NCI-H1417 treated with DMSO at 0.1 percent for 48 hours (cell line): Measurements from ENCODE around the gene CCR5.
"Not testable (repeated sequence)": the region's sequence is repeated elsewhere in the genome, so short reads cannot be mapped to it uniquely, and the experiment has no call there.

Source experiments
- DNase-seq: peaks from one replicate; lab custom pipeline; 2025; lab: John Stamatoyannopoulos, UW

CCR5 gene

DNA sequence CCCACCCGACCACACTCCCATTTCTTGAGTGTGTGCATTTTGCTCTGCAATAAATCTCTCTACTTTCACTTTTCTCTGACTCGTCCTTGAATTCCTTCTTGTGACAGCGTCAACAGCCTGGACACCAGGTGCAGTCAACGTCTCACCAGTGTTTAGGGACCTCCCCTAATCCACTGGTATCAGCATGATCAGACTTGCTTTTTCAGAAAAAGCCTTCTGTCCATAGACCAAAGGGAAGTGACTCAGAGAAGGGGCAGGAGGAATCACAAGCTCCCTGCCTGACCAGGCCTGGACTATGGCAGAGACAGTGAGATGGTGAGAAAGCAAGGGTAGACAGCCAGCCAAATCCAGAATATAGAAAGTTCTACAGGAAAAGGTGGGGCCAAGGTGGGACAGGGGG lies 15.5 kb downstream of the CCR5 start:
- DNase-seq = no peak

DNA sequence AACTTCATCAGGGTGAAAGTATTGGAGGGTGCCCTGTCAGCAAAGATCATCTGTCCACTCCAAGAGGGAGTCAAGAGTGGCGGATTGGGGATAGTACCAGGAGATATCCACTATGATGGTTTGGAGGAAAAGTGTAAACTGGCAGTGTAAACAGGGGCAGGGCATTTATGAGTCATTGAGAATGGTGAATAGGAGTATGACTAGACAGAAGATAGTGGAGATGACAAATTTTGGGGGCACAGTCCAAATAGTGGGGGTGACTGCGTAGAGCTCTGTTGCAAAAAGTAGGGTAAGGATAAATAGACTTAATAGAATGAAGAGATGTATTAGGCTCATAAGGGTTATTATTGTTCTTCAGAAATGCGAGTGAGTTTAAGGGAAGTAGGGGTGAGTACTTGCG lies 18.1 kb downstream of the CCR5 start:
- not testable (repeated sequence) for DNase-seq

DNA sequence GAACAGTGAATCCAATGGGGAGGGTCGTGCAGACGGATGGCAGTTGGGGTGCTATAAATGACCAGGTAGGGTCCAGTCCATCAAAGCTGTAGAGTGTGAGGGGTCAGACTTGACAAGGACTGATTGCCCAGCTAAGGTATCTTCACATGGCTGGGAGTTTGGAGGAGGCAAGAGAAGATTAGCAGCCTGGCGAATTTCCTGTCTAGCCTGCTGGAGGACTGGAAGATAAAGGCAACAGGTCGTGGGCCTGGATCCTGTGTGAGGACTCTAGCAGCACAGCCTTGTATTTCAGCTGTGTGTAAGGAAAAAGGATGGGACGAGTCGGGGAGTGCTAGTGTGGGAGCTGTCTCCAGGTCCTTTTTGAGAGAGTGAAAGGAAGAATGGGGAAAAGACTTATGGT lies 18.6 kb downstream of the CCR5 start:
- no peak for DNase-seq

DNA sequence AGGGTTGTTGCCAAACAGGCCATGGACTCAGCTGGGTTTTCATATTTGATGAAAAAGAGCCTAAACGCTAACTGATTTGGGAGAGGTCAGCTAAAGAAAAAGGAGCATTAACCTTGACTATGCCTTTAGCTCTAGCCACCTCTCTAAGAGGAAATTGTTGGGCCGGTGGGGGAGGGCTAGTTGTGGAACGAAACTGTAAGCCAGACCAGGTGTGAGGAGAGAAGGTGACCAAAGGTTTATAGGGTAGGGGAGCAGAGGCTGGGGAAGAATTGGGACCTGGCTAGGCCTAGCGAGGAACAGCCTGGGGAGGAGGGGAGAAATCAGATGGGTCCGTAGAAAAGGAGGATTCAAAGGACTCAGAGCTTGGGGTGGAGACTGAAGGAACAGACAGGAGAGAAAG lies 20.8 kb downstream of the CCR5 start:
- DNase-seq = not testable (repeated sequence)

DNA sequence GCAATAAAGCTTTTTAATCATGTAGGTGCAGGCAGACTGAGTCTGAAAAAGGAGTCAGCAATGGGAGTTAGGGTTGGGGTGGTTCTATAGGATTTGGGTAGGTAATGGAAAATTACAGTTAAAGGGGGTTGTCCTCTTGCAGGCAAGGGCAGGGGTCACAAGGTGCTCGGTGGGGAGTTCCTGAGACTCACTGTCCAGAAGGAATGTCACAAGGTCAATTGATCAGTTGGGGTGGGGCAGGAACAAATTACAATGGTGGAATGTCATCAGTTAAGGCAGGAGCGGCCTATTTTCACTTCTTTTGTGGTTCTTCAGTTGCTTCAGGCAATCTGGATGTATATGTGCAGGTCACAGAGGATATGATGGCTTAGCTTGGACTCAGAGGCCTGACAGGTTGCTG lies 22.3 kb downstream of the CCR5 start:
- no peak for DNase-seq

DNA sequence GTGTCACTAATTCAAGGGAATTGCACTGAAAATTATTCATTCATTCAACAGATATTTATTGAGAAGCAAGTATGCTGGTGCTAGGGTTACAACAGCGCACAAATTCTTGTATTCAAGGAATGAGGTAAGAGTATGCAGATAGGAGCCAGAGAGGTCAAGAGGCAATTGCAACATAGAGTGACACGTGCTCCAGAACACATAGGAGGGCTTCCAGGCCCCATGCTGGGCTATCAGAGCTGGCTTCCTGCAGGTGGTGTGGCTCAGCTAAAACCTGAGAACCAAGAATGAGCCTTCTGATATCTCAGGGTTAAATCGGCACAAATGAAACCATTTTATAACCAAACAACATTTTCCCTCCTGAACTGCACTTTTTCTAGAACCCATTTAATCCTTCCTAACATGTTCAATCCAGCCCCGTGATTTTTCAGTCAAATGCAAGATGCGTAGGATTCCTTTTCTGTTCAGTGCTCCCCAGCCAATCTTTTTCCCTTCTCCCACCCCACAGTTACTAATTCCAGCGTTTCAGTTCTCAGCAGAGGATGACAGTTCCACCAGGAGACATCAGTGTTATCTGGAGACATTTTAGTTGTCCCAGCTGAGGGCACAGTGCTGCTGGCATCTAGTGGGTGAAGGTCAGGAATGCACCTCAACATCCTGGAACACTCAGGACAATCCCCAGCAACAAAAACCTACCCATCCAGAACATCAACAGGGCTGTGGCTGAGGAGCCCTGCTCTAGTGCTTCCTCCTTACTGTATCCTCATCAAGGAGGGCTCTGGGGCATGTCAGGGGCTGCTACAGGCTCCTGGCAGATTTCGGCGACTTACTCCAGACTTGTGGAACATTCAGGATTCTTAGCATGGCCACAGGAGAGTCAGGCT lies 23.0 kb downstream of the CCR5 start:
- DNase-seq = no peak

DNA sequence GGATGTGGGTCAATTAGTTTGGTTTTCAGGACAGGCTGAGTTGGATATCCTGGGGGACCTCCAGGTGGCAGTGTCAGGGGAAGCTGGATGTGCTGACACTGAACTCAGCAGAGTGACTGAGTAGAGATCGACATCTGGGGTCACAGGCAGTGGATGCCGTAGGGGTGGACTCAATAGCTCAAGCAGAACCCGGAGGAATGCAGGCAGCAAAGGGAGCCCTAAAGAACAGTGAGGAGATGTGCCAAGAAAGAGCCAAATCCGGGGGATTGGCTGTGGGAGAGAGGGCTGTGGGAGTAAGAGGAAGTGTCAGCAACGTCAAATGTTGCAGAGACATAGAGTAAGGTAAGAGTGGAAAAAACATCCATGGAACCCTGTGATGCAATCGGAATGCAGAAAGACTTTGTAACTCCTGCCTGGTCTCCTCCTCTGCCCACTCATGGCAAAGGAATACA lies 24.5 kb downstream of the CCR5 start:
- DNase-seq = no peak

DNA sequence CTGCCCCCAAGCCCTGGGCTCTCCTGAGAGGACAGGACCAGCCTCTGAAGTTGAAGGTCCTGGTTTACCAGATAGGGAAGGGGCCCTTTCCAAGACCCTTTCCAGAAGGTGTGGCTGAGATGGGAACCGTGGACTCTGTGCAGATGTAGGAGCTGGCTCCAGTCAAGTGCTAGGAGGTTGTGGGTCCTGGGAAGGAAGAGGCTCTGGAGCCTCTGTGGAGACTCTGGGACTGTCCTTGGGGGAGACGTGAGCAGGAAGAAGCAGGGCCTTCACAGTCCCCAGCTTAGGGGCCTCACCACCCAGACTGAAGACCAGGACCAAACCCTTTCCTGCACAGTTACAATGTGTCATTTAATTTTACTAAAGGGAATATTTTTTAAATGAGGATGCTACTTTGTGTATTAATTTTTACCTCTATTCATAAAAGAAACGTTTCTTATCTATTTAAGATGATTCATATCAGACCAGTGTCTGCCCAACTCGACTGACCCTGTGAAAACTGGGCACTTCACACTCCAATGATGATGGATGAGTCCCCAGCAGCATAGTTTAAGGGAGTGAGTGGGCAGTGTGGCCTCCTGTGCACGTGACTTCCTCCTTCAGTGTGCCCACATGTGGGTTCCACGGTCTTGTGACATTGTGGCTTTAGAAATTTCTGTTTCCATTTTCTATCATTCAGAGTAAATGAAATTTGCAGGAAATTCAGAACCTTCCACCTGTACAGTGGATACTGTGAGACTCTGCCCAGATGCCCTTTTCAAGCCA lies 25.2 kb downstream of the CCR5 start:
- DNase-seq = no peak

DNA sequence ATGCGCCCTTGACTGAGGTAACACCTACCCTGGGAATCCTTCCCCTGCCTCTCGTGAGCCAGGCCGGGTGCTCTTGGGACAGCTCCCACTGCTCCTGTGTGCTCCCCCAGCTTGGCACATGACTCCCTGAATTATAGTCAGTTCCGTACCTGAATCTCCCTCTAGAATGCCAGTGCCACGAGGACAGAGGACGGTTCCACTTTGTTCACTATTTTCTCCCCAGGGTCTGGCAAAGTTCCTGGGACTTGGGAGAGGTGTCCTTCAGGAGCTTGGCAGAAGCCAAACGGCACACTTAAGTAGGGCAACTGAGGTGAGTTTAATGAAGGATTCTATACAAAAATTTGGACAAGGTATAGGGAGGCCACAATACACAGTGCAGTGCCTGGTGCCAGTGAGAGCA lies 26.4 kb downstream of the CCR5 start:
- DNase-seq = no peak

DNA sequence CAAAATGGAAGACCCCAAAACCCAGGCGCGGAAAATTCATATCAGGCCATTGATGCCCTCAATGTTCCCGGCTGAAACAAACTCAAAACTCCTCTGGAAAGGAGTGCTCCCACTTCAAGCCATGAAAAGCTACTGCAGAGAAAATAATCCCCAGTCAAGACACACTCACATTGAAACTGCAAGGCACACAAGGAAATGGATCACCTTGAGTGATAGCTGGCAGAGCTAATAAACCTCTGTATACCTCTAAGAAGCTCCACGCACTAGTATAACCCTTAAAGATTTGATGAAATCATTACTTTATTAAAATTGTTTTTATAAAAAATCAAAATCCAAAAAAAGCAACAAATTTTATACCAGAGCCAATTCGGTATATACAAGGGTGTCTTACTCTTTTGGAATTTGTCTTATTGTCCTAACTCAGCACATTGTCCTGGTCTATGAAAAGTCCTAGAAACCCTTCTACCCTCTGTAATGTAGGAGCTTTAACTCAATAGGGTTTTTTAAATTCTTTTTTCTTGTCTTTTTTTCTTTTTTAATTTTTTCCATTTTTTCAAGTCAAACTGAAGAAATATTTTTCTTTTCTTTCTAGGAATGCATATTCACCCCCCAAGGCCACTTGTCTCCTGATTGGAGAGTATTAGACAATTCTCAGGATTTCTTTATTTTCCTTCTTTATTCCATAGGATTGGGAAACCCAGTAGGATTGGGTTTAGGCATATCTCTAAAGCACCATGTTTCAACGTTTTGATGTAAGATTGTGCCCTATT lies 27.6 kb downstream of the CCR5 start:
- DNase-seq = no peak

DNA sequence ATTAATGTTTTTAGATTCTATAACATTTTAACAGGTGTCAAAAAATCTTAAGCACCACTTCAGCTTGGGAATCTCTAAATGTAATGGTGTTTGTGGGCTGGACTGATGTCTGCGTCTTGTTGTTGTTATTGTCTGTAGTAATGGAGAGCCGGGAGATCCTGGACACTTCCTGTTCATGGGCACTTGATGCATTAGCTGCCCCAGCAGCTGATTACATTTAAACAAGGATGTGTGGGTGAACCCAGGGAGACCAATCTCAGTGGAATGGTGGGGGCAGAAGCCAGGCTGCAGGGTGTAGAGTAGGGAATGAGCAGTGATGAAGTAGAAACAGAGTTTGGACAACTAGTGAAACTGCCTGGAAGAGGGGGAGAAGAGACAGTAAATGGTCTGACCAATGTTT lies 28.4 kb downstream of the CCR5 start:
- no peak for DNase-seq

DNA sequence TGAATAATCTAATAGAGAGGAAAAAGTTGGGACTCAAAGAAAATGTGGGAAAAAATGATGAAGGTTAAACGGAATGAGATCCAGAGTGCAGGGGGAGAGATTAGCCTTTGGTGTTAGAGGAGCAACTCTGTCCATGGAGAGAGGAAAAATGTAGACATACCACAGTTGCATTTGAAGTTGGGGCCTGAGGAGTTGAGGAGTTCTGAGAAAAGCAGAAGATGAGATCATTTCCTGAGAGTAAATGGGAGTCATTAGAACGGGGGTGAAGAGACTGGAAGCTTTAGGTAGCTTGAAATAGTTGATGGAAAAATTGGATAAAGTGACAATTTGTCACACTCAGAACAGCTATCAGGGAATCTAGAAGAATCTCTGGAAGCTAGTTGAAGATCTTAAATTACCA lies 28.8 kb downstream of the CCR5 start:
- no peak for DNase-seq

DNA sequence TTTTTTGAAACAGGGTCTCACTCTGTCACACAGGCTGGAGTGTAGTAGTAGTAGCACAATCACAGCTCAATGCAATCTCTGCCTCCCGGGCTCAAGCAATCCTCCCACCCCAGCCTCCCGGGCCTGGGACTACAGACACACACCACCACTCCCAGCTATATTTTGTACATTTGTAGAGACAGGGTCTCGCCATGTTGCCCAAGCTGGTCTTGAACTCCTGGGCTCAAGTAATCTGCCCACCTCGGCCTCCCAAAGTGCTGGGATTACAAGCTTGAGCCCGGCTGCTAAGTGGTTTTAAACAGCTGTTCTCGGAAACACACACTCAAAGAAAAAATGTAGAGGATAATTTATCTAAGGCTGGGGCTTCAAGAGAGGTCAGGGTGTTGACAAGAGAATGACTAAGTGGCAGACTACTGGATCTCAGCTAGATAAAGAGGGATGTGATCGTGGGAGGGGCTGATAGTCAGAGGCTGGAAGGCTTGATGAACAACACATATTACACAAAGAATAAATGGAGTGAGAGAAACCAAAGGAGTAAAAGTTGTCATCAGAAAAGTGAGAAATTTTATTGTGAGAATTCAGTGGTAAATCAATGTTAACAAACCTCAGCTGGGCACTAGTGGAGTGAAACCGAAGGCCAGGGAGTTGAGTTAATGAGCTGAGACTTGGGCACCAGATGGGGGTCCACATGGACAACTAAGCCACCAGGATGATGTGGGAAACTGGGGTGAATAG lies 29.4 kb downstream of the CCR5 start:
- no peak for DNase-seq

DNA sequence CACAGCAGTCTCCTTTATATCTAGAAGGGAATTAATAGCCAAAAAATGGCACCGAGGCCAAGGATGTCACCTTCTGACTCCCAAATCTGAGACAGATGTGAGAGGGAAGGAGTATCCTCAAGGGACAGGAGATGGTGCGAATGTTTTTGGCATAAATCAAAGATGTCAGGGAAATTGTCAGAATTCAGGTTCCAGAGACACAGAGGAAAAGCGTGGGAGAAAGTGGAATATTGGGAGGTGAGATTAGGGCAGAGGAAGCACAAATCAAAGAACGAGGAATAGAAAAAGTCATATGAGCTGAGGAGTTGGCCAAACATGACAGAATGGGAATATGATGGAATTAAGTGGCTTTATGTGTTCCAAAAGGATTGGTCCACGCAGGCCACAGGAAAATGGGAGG lies 30.1 kb downstream of the CCR5 start:
- no peak for DNase-seq

DNA sequence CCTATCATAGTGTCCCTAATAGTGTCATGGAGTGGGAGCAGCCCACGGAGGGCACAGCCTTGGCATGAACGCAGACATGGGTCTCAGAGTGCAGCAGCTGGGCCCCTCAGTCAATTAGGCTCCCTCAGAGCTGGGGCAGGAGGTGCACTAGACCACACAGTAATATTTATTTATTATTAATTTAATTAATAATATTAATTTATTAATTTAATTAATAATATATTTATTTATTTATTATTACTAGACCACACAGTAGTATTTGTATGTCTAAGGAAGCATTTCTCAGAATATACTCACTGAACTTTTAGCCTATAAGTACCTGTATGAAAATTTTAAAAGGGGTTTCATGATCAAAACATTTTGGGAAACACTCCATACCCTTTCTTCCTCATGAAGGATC lies 30.8 kb downstream of the CCR5 start:
- no peak for DNase-seq

DNA sequence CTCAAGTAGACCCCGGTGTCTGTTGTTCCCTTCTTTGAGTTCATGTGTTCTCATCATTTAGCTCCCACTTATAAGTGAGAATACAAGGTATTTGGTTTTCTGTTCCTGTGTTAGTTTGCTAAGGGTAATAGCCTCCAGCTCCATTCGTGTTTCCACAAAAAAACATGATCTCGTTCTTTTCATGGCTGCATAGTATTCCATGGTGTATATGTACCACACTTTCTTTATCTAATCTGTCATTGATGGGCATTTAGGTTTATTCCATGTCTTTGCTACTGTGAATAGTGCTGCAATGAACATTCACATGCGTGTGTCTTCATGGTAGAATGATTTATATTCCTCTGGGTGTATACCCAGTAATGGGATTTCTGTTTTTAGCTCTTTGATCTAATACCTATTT lies 32.2 kb downstream of the CCR5 start:
- not testable (repeated sequence) for DNase-seq

DNA sequence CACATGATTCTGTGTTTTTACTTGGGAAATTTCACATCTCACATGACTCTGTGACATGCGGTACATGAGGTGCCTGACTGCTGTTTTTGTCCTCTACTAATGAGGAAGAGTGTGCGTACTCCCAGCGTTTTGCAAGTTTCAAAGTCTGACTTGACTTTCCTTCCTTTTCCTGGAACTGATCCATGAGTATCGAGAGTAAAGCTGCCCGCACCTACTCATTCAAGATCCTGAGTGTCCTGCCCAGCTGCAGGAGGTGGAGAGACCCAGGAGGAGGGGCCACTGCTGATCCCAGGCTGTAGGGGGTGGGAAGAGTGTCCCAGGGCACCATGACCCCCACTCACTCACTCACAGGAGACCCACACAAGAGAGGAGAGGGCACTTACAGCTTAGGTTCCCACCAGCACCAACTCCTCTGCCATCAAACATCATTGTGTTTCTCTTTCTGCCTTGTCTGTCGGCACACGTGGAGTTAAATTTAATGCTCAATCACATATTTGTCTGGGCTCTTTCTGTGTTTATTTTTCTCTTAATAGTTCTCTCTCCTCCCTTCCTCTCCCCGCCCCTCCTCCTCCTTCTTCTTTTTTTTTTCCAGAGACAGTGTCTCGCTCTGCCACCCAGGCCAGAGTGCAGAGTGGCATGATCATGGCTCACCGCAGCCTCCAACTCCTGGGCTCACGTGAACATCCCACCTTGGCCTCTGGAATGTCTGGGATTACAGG lies 34.7 kb downstream of the CCR5 start:
- DNase-seq = no peak

DNA sequence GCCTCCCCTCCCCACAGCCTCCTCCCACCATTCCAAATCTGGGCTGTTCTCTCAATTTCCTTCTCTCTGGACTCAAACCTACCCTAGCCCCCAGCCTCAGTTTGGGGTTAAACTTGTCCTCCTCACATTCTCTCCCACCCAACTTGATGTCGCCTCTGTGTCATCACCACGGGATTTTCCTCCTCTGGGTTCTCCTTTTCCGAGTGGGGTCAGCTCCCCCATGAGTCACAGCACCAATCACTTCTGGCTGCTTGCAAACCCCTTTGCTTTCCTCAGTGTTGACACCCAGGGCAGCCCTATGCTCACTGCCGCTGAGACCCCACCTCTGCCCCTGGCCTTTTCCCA lies 35.7 kb downstream of the CCR5 start:
- no peak for DNase-seq

DNA sequence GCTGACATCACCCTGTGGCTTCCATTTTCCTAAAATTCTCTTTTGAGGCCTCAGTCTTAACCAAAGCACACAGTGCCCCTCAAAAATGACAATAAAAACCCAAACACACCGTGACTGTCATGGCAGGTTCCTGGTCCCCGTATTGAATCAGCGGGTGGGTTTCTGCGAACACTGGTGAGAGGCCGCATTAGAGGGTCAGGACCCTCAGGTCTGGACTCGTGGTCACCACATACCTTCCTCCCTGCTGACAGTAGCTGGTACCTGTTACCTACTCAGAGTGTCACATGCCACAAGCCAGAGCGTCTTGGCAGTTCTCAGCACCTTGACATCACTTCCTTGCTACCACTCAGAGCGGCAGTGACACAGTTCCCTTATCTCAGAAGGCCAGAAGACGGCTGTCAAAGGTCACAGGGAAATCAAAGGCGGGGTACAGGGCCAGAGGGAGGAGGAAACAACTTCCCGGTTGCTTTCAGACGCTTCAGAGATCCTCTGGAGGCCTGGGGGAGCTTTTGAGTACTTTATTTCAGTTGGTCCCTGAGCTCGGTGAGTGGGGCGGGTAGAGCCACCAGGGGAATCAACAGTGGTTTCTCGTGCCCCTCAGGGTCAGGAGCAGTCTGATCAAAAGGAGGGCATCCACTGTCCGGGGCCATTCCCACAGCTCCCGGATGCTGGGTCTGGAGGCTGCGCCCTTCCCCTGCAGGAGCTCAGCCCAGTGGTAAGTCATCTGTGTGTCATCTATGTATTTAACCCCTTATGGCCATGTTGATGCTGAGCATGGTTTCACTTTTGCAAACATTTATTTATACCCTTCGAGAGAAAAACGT lies 36.3 kb downstream of the CCR5 start, which contains the start of the genes CCR5AS and CCRL2:
Gene CCR5AS, minus strand, starts transcription at position 279 of the 824 bp plus-strand sequence.
Gene CCRL2, plus strand, starts transcription at position 472 of the 824 bp plus-strand sequence. CDS start 821 bp downstream, outside the sequence.
- DNase-seq = no peak

DNA sequence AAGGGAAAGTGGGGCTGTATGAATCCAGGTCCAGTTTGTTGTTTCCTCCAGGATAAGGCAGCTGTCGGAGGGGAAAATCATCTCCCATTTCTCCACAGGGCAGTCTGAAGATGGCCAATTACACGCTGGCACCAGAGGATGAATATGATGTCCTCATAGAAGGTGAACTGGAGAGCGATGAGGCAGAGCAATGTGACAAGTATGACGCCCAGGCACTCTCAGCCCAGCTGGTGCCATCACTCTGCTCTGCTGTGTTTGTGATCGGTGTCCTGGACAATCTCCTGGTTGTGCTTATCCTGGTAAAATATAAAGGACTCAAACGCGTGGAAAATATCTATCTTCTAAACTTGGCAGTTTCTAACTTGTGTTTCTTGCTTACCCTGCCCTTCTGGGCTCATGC lies 37.2 kb downstream of the CCR5 start:
- DNase-seq = no peak
